Upper lobe of left lung (tissue), 6 donors: Measurements from ENCODE around the gene AFAP1L2. TPM values are rescaled to one million over a fixed set of nuclear protein-coding genes. Genes with fewer than 3 reads are reported as not detected.
A peak's percentile ranks its signal among the peaks of the same experiment; 100 is the strongest.

Experiments used
- ATAC-seq, 2 donors: fragments of 200-7000 bp; cut with Tn5 transposase; one replicate each; pipeline ENCODE4 v1.9.1; 2022; ENCODE audit warnings: mild to moderate bottlenecking in 2 of 2, moderate library complexity in 2 of 2; ENCODE audit not compliant: low FRiP score in 2 of 2
- DNase-seq, 2 donors: peaks; one replicate each; pipeline ENCODE4 v3.0.0-alpha.2; 2019 to 2020
- H3K27ac ChIP-seq, 4 donors: fragments of 200-600 bp; sonication (generic); one replicate each; pipeline ENCODE4 v1.5.1; 2016 to 2019
- H3K27me3 ChIP-seq, 4 donors: fragments of 200-600 bp; sonication (generic); one replicate each; pipeline ENCODE4 v1.5.1; 2017 to 2019
- H3K36me3 ChIP-seq, 4 donors: fragments of 200-600 bp; sonication (generic); one replicate each; pipeline ENCODE4 v1.5.1; 2016 to 2019
- H3K4me1 ChIP-seq, 4 donors: fragments of 200-600 bp; sonication (generic); one replicate each; pipeline ENCODE4 v1.5.1; 2018 to 2019
- H3K4me3 ChIP-seq, 4 donors: fragments of 200-600 bp; sonication (generic); one replicate each; pipeline ENCODE4 v1.5.1; 2017 to 2019; ENCODE audit warnings: mild to moderate bottlenecking in 2 of 4, moderate library complexity in 1 of 4
- H3K9me3 ChIP-seq, 4 donors: fragments of 200-600 bp; sonication (generic); one replicate each; pipeline ENCODE4 v1.5.1; 2018 to 2019
- EP300 ChIP-seq, 4 donors: sonication (generic); formaldehyde crosslinking; IDR thresholded peaks; one replicate each; pipeline ENCODE4 v1.5.1; 2017; ENCODE audit warnings: antibody characterized with exemption in 4 of 4, control low read depth in 2 of 4
- POLR2A ChIP-seq, 4 donors: fragments of 450-650 bp; IDR thresholded peaks; one replicate each; pipeline ENCODE4 v1.5.1; 2016 to 2017; ENCODE audit warnings: antibody characterized with exemption in 4 of 4, mild to moderate bottlenecking in 2 of 4
- POLR2AphosphoS5 ChIP-seq, 2 donors: sonication (generic); formaldehyde crosslinking; IDR thresholded peaks; one replicate each; pipeline ENCODE4 v1.5.1; 2017; ENCODE audit warnings: antibody characterized with exemption in 2 of 2
- WGBS, 2 donors: methylation state at CpG; one replicate each; pipeline ENCODE4 v1.1.5; 2017 to 2018; 5-methylcytosine and 5-hydroxymethylcytosine counted together
- total RNA-seq, 6 donors: library from RNA; depleted of rRNA in 4 of 6; stranded (reverse); fragments of >200 nt in 4 of 6; gene quantifications; one replicate each; pipeline versions ENCODE4 v1.1.0 to v1.2.1, GENCODE V29; 2016 to 2021
- TF ChIP-seq, protein P1 (sequence below), 6 experiments: fragments of 450-650 bp in 4 of 6; fragments of 200-600 bp in 2 of 6; sonication (generic) in 2 of 6; IDR thresholded peaks; one replicate each; pipeline ENCODE4 v1.5.1; 2016 to 2019; ENCODE audit warnings: antibody characterized with exemption in 6 of 6
- donor health status: DM: no; HTN: no; CAD: no; lungs with moderate emphysema.
- donor health status: DM: no; HTN: yes; CAD: no; lungs with severe emphysema.

The AFAP1L2 gene
- total RNA-seq, 6 donors from 2014 or later, result 2.3 to 9.6 (median 3.4) TPM

DNA sequence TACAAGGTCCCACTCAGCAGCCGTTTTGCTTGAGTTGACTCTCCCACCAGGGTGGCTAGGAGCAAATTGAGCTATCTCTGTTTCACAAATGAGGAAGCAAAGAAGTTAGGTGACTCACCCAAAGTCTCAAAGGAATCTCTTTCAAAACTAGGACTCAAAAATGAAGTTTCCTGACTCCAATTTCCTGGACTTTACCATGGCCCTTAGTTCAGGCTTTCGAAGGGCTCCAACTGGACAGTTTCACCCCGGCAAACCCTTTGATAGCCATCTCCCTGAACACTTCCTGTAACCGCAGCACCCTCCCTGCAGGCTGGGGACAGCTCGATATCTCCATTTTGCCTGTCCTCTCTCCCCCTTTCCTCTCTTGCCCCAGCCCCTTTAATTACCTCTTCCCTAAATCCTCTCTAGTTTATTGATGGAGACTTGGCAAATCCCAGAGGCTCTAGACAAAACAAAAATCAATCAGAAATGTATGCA is 4.7 kb upstream of the AFAP1L2 start:
- ATAC-seq (no peak), DNase-seq (no peak)
- TF ChIP-seq POLR2AphosphoS5 (IDR thresholded peaks at IDR 0.05) (no peak), POLR2A (IDR thresholded peaks at IDR 0.05) (no peak), EP300 (IDR thresholded peaks at IDR 0.05) (no peak)
- TF ChIP-seq, protein P1, sequence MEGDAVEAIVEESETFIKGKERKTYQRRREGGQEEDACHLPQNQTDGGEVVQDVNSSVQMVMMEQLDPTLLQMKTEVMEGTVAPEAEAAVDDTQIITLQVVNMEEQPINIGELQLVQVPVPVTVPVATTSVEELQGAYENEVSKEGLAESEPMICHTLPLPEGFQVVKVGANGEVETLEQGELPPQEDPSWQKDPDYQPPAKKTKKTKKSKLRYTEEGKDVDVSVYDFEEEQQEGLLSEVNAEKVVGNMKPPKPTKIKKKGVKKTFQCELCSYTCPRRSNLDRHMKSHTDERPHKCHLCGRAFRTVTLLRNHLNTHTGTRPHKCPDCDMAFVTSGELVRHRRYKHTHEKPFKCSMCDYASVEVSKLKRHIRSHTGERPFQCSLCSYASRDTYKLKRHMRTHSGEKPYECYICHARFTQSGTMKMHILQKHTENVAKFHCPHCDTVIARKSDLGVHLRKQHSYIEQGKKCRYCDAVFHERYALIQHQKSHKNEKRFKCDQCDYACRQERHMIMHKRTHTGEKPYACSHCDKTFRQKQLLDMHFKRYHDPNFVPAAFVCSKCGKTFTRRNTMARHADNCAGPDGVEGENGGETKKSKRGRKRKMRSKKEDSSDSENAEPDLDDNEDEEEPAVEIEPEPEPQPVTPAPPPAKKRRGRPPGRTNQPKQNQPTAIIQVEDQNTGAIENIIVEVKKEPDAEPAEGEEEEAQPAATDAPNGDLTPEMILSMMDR (IDR thresholded peaks at IDR 0.05), result no peak
- H3K27me3 ChIP-seq, result peaks cover 0 to 10% (median 7%) of the 10 kb centered on the region in 4 donors
- no peak overlapping the region for H3K4me3 ChIP-seq
- no peaks in the 10 kb centered on the region for H3K36me3 ChIP-seq
- peaks cover 4 to 21% (median 16%) of the 10 kb centered on the region in 4 donors for H3K4me1 ChIP-seq
- H3K27ac ChIP-seq, result no peak overlapping the region
- H3K9me3 ChIP-seq, result no peaks in the 10 kb centered on the region
- WGBS, 2 donors, result 67 to 78% methylated on average over 5 of the region's 5 CpGs

DNA sequence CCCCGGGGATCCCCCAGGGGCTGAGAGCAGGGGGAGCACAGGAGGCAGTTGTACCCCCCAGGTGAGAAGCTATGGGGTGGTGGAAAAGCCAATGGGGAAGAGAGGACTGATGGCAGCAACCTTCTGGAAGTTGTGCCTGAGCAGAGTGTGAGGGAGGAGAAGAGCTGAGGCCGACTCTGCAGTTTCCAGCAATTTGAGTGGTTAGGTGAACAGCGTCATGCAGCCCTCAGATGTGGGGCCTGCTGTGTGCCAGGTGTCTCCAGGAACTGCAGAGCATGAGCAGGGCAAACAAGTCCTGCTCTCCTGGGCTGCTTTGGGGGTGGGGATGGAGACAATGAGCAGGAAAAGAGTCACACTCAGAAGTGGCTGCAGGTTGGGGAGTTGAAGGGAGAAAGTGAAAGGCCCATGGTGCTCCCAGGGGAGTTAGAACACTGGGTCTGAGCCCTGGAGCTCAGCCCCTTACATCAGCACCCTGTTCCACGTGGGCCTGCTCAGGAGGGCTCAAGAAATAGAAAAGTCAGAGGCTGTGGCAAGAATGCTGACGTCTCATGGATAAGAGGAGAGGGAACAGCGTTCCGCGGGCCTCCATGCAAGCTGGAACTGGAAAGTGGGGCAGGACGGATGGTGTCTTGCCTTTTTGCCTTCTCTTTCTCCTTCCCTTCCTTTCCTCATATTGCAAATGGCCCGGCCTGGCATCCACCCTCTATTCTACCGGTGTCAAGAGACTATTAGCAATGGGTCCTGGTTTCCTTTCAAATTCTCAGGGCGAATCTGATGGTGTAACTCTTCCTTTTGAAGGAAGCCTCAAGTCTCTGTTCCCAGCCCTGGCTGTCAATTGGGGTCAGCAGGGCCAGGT is 4.0 kb upstream of the AFAP1L2 start:
- peaks cover 0 to 17% (median 13%) of the 10 kb centered on the region in 4 donors for H3K27me3 ChIP-seq
- H3K4me1 ChIP-seq, result peaks cover 11 to 25% (median 21%) of the 10 kb centered on the region in 4 donors
- no peaks in the 10 kb centered on the region for H3K36me3 ChIP-seq
- 84 to 85% methylated on average over 12 of the region's 12 CpGs for WGBS, 2 donors
- TF ChIP-seq EP300 (IDR thresholded peaks at IDR 0.05) (no peak), POLR2A (IDR thresholded peaks at IDR 0.05) (no peak), POLR2AphosphoS5 (IDR thresholded peaks at IDR 0.05) (no peak)
- TF ChIP-seq, protein P1 (IDR thresholded peaks at IDR 0.05), result no peak
- no peak overlapping the region for H3K4me3 ChIP-seq
- no peaks in the 10 kb centered on the region for H3K9me3 ChIP-seq
- ATAC-seq (no peak), DNase-seq (no peak)
- no peak overlapping the region for H3K27ac ChIP-seq

DNA sequence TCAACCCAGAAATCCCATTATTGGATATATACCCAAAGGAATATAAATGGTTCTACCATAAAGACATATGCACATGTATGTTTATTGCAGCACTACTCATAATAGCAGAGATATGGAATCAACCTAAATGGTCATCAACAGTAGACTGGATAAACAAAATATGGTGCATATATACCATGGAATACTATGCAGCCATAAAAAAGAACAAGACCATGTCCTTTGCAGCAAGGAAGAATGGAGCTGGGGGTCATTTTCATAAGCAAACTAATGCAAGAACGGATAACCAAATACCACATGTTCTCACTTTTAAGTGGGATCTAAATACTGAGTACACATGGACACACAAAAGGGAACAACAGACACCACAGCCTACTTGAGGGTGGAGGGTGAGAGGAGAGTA is 2.2 kb upstream of the AFAP1L2 start:
- WGBS, 2 donors, result 90 to 100% methylated on average over 1 of the region's 1 CpG
- H3K9me3 ChIP-seq, result no peaks in the 10 kb centered on the region
- H3K27ac ChIP-seq, result no peak overlapping the region
- H3K4me1 ChIP-seq, result peaks cover 13 to 24% (median 16%) of the 10 kb centered on the region in 4 donors
- no peaks in the 10 kb centered on the region for H3K36me3 ChIP-seq
- DNase-seq (no peak), ATAC-seq (no peak)
- TF ChIP-seq, protein P1 (IDR thresholded peaks at IDR 0.05), result no peak
- TF ChIP-seq EP300 (IDR thresholded peaks at IDR 0.05) (no peak), POLR2AphosphoS5 (IDR thresholded peaks at IDR 0.05) (no peak), POLR2A (IDR thresholded peaks at IDR 0.05) (no peak)
- H3K4me3 ChIP-seq, result no peak overlapping the region
- peaks cover 0 to 24% (median 13%) of the 10 kb centered on the region in 4 donors for H3K27me3 ChIP-seq

DNA sequence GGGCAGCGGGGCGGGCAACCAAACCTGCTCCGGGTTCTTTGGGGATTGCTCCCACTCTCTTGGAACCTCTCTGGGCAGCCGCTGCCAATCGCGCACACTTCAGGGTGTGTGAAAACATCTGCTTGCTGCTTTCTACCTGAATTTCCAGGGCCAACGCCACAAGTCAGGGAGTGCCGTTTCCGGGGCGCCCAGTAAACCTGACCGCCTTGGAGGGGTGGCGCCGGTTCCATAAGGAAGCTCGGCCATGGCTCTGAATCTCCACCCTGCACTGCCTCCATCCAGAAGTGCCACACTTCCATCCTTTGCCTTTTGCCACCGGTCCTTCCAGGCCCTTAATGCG is 679 bp upstream of the AFAP1L2 start:
- DNase-seq (no peak), ATAC-seq (no peak)
- Histone ChIP-seq H3K36me3 (no peaks in the 10 kb centered on the region), H3K4me3 (peak overlapping the region in 3 of 4 donors; percentile 48 to 54 (median 52)), H3K4me1 (peaks cover 13 to 24% (median 16%) of the 10 kb centered on the region in 4 donors), H3K27ac (no peak overlapping the region), H3K27me3 (peaks cover 0 to 24% (median 13%) of the 10 kb centered on the region in 4 donors), H3K9me3 (no peaks in the 10 kb centered on the region)
- TF ChIP-seq, protein P1 (IDR thresholded peaks at IDR 0.05), result no peak
- TF ChIP-seq POLR2A (IDR thresholded peaks at IDR 0.05) (no peak), POLR2AphosphoS5 (IDR thresholded peaks at IDR 0.05) (no peak)
- WGBS, 2 donors, result 47 to 51% methylated on average over 7 to 12 of the region's 16 CpGs
